ENCODE measurements around the gene TOGARAM2. TPM values are rescaled to one million over a fixed set of nuclear protein-coding genes. Genes with fewer than 3 reads are reported as not detected.
"Not testable (repeated sequence)": the region's sequence is repeated elsewhere in the genome, so short reads cannot be mapped to it uniquely, and the experiment has no call there.

The TOGARAM2 gene
- total RNA-seq, 2 donors from 2014 or later: 2.0 to 6.6 TPM

- peaks cover 8 to 11% of the 10 kb centered on the region in 2 donors for H3K9me3 ChIP-seq
- no peak overlapping the region for H3K27ac ChIP-seq
- TF ChIP-seq CTCF (IDR thresholded peaks at IDR 0.05): no peak
- DNase-seq (ENCODE audit: low spot score): no peak
- no peaks in the 10 kb centered on the region for H3K4me1 ChIP-seq
- no peak overlapping the region for H3K4me3 ChIP-seq
- no peaks in the 10 kb centered on the region for H3K36me3 ChIP-seq
- H3K27me3 ChIP-seq: no peaks in the 10 kb centered on the region
These were observed 103.5 kb downstream of the TOGARAM2 start for GRCh38 chr2:29084554-29084953.

- H3K9me3 ChIP-seq; H3K27ac ChIP-seq; H3K36me3 ChIP-seq; H3K27me3 ChIP-seq; DNase-seq (ENCODE audit: low spot score); H3K4me1 ChIP-seq; H3K4me3 ChIP-seq: not testable (repeated sequence)
These were observed 109.2 kb downstream of the TOGARAM2 start for GRCh38 chr2:29090311-29090710.

- Histone ChIP-seq H3K4me1 (no peaks in the 10 kb centered on the region), H3K27me3 (no peaks in the 10 kb centered on the region), H3K36me3 (no peaks in the 10 kb centered on the region), H3K27ac (no peak overlapping the region), H3K4me3 (no peak overlapping the region), H3K9me3 (no peaks in the 10 kb centered on the region)
- DNase-seq (ENCODE audit: low spot score): no peak
- TF ChIP-seq CTCF (IDR thresholded peaks at IDR 0.05): no peak
These were observed 115.9 kb downstream of the TOGARAM2 start for GRCh38 chr2:29096969-29097368.

- Histone ChIP-seq H3K27ac (no peak overlapping the region), H3K36me3 (no peaks in the 10 kb centered on the region), H3K4me3 (no peak overlapping the region), H3K9me3 (no peaks in the 10 kb centered on the region), H3K4me1 (no peaks in the 10 kb centered on the region), H3K27me3 (no peaks in the 10 kb centered on the region)
- no peak for TF ChIP-seq CTCF (IDR thresholded peaks at IDR 0.05)
- no peak for DNase-seq (ENCODE audit: low spot score)
These were observed 116.5 kb downstream of the TOGARAM2 start for GRCh38 chr2:29097569-29097968.

GRCh38 chr2:29100564-29100963 is 119.5 kb downstream of the TOGARAM2 start:
- no peaks in the 10 kb centered on the region for H3K36me3 ChIP-seq
- TF ChIP-seq CTCF (IDR thresholded peaks at IDR 0.05): no peak

More at GRCh38 chr2:29100564-29100963, 119.5 kb downstream of the TOGARAM2 start:
- Histone ChIP-seq H3K27me3 (no peaks in the 10 kb centered on the region), H3K9me3 (no peaks in the 10 kb centered on the region), H3K27ac (no peak overlapping the region), H3K4me3 (no peak overlapping the region), H3K4me1 (no peaks in the 10 kb centered on the region)
- DNase-seq (ENCODE audit: low spot score): no peak

Other genes with a start within 250 kb of the TOGARAM2 start
- 100 to 1,000 TPM; 185 to 213 TPM for gene PPP1CB, start 229.5 kb upstream of the TOGARAM2 start, total RNA-seq
- under 1 TPM in 1 of 2 donors, not detected in 1; 0.30 TPM for gene SPDYA, start 170.5 kb upstream of the TOGARAM2 start, total RNA-seq
- 10 to 100 TPM in 1 of 2 donors, 1 to 10 TPM in 1; 7.0 to 16.2 TPM for gene TRMT61B, start 111.0 kb upstream of the TOGARAM2 start, total RNA-seq
- 10 to 100 TPM; 17.8 to 18.9 TPM for gene WDR43, start 86.6 kb upstream of the TOGARAM2 start, total RNA-seq
- 1 to 10 TPM in 1 of 2 donors, under 1 TPM in 1; 0.79 to 2.2 TPM for gene PCARE, start 93.2 kb downstream of the TOGARAM2 start, total RNA-seq
- gene CLIP4, start 134.1 kb downstream of the TOGARAM2 start, total RNA-seq: 10 to 100 TPM; 66.5 to 71.0 TPM

Data from right atrium auricular region (tissue), 2 donors.